ENCODE measurements around the gene CA4.

GRCh38 chr17:60138769-60139437 lies 10.9 kb upstream of the CA4 start:
- TF ChIP-seq YY1 (IDR thresholded peaks at IDR 0.05; ENCODE audit: low read depth), result no peak
- TF ChIP-seq EP300 (IDR thresholded peaks at IDR 0.05; ENCODE audit: borderline replicate concordance), result no peak
- no peak for TF ChIP-seq REST (IDR thresholded peaks at IDR 0.05; ENCODE audit: low read depth)
- no peak for TF ChIP-seq CREB1 (IDR thresholded peaks at IDR 0.05; ENCODE audit: low read depth)
- TF ChIP-seq FOXM1 (IDR thresholded peaks at IDR 0.05; ENCODE audit: borderline replicate concordance, low read depth), result no peak
- TF ChIP-seq CEBPB (IDR thresholded peaks at IDR 0.05), result no peak
- no peak for TF ChIP-seq TAF1 (IDR thresholded peaks at IDR 0.05; ENCODE audit: low read depth)
- TF ChIP-seq NFIC (IDR thresholded peaks at IDR 0.05), result no peak
- TF ChIP-seq ZBTB7A (IDR thresholded peaks at IDR 0.05; ENCODE audit: low read depth), result no peak

Measured in Ishikawa (cell line).